ENCODE results near the gene GRWD1.

DNA sequence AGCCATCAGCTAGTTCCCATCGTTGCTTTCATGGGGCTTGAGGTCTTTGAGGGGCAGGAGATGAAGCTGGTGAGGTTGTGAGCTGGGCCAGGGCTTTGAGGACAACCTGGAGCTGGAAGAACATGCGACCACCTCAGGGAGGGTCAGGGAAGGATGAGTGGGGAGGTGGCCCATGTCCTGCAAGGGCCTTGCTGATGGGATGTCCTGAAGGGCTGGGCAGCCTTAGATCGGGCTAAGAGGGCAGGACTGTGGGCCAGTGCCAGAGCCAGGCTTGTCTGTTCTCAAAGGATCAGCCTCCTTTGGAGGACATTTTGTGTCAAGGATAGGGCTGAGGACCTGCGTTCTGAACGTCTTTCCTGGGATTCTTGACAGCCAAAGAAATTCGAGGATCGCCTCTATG lies 33.9 kb downstream of the GRWD1 start:
- TF ChIP-seq, protein P1, sequence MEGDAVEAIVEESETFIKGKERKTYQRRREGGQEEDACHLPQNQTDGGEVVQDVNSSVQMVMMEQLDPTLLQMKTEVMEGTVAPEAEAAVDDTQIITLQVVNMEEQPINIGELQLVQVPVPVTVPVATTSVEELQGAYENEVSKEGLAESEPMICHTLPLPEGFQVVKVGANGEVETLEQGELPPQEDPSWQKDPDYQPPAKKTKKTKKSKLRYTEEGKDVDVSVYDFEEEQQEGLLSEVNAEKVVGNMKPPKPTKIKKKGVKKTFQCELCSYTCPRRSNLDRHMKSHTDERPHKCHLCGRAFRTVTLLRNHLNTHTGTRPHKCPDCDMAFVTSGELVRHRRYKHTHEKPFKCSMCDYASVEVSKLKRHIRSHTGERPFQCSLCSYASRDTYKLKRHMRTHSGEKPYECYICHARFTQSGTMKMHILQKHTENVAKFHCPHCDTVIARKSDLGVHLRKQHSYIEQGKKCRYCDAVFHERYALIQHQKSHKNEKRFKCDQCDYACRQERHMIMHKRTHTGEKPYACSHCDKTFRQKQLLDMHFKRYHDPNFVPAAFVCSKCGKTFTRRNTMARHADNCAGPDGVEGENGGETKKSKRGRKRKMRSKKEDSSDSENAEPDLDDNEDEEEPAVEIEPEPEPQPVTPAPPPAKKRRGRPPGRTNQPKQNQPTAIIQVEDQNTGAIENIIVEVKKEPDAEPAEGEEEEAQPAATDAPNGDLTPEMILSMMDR (tag by site-specific recombination; IDR thresholded peaks at IDR 0.05) = no peak
- TF ChIP-seq ZBTB20 (tag by site-specific recombination; IDR thresholded peaks at IDR 0.05) = no peak
- no peak for TF ChIP-seq ZNF19 (tag by site-specific recombination; IDR thresholded peaks at IDR 0.05; ENCODE audit: low read depth)

Measured in HEK293 (cell line).